Endothelial cell of umbilical vein (primary cell): ENCODE data around the gene SNX2. TPM values are rescaled to one million over a fixed set of nuclear protein-coding genes. Genes with fewer than 3 reads are reported as not detected.

Source experiments
- BruUV-seq: library from RNA; stranded (reverse); fragments of 400-500 nt; replicated peaks from 2 replicates; lab custom pipeline; 2021; lab: Mats Ljungman, UMichigan
- CTCF ChIA-PET: fragments of 300-600, 350-600 bp; sonication (Branson Sonifier 250); formaldehyde crosslinking; loops from one replicate; lab custom pipeline; 2021; ENCODE audit warnings: antibody characterized with exemption, inconsistent platforms; lab: Charles Lee
- POLR2A ChIA-PET: fragments of 300-600, 350-600 bp; sonication (Branson Sonifier 250); formaldehyde crosslinking; loops from one replicate; lab custom pipeline; 2021; ENCODE audit warnings: antibody characterized with exemption, inconsistent platforms; lab: Charles Lee
- DNase-seq: peaks from one replicate; pipeline ENCODE4 v3.0.0-alpha.2; 2011; ENCODE audit warnings: low read depth, low spot score
- FAIRE-seq: peaks from 2 replicates; lab custom pipeline; 2011; peaks lifted over from hg19 to GRCh38; lab: Jason Lieb, UNC
- H2AFZ ChIP-seq: 2 replicates; pipeline ENCODE4 v1.6.0; 2012; ENCODE audit warnings: low read depth, low read length, control low read depth, inconsistent platforms
- H3K27ac ChIP-seq: 2 replicates; pipeline ENCODE4 v1.5.1; 2011; ENCODE audit warnings: low read depth, mild to moderate bottlenecking, control low read depth, low read length, moderate library complexity; ENCODE audit not compliant: insufficient read depth
- H3K27me3 ChIP-seq, 2 experiments: 2 replicates each; pipeline versions ENCODE4 v1.6.0 to v1.6.1; 2011; ENCODE audit warnings: low read length in 2 of 2, mixed read lengths in 1 of 2; ENCODE audit not compliant: control insufficient read depth in 2 of 2, insufficient read depth in 2 of 2
- H3K36me3 ChIP-seq, 2 experiments: 2 replicates in 1 of 2; 3 replicates in 1 of 2; pipeline ENCODE4 v1.5.1; 2011; ENCODE audit warnings: low read length in 2 of 2, mild to moderate bottlenecking in 1 of 2, moderate library complexity in 1 of 2; ENCODE audit not compliant: control insufficient read depth in 2 of 2, insufficient read depth in 2 of 2; ENCODE audit errors: extremely low read depth in 1 of 2
- H3K4me1 ChIP-seq: 3 replicates; pipeline ENCODE4 v1.5.1; 2011; ENCODE audit warnings: mild to moderate bottlenecking, low read length; ENCODE audit not compliant: control insufficient read depth, insufficient read depth; ENCODE audit errors: extremely low read depth
- H3K4me2 ChIP-seq: 2 replicates; pipeline ENCODE4 v1.6.1; 2011; ENCODE audit warnings: low read length, control low read depth, mixed read lengths; ENCODE audit not compliant: insufficient read depth
- H3K4me3 ChIP-seq, 3 experiments: fragments of 200-600 bp in 1 of 3; sonication (generic), shearing (Covaris generic) in 1 of 3; replicated peaks in 1 of 3; 2 replicates each; pipeline ENCODE4 v1.5.1; 2011 to 2016; ENCODE audit warnings: control low read depth in 3 of 3, low read length in 3 of 3, mild to moderate bottlenecking in 2 of 3, inconsistent platforms in 1 of 3, low read depth in 1 of 3, moderate library complexity in 1 of 3; ENCODE audit not compliant: insufficient read depth in 1 of 3
- H3K79me2 ChIP-seq: 2 replicates; pipeline ENCODE4 v1.6.0; 2012; ENCODE audit warnings: low read length, inconsistent platforms; ENCODE audit not compliant: control insufficient read depth, insufficient read depth
- H3K9ac ChIP-seq: replicated peaks from 2 replicates; pipeline ENCODE3; 2011; ENCODE audit warnings: low read length, control low read depth; ENCODE audit not compliant: insufficient read depth; ENCODE audit errors: extremely low read depth
- H3K9me1 ChIP-seq: replicated peaks from 3 replicates; pipeline ENCODE4 v1.6.0; 2011; ENCODE audit warnings: mild to moderate bottlenecking, low read length; ENCODE audit not compliant: control insufficient read depth, insufficient read depth; ENCODE audit errors: extremely low read depth
- H3K9me3 ChIP-seq: replicated peaks from 2 replicates; pipeline ENCODE4 v1.5.1; 2012; ENCODE audit warnings: low read length, inconsistent platforms; ENCODE audit not compliant: control insufficient read depth, insufficient read depth
- H4K20me1 ChIP-seq: replicated peaks from 2 replicates; pipeline ENCODE3; 2011; ENCODE audit warnings: mild to moderate bottlenecking, low read length; ENCODE audit not compliant: control insufficient read depth, insufficient read depth; ENCODE audit errors: extremely low read depth
- EZH2 ChIP-seq: IDR thresholded peaks from 2 replicates; pipeline ENCODE4 v1.6.1; 2012; ENCODE audit warnings: borderline replicate concordance, low read depth, mild to moderate bottlenecking, moderate library complexity, low read length, inconsistent platforms; ENCODE audit not compliant: severe bottlenecking
- FOS ChIP-seq: IDR thresholded peaks from 2 replicates; pipeline ENCODE4 v1.6.1; 2011; ENCODE audit warnings: mild to moderate bottlenecking, low read length, moderate library complexity, borderline replicate concordance; ENCODE audit not compliant: insufficient read depth
- GATA2 ChIP-seq: IDR thresholded peaks from 2 replicates; pipeline ENCODE4 v1.7.0; 2011; ENCODE audit warnings: low read depth, mild to moderate bottlenecking, moderate library complexity, mixed read lengths, low read length; ENCODE audit not compliant: insufficient read length, insufficient read depth
- JUN ChIP-seq: IDR thresholded peaks from 2 replicates; pipeline ENCODE4 v1.6.1; 2011; ENCODE audit warnings: borderline replicate concordance, low read depth; ENCODE audit not compliant: insufficient read length, insufficient read depth
- MYC ChIP-seq: IDR thresholded peaks from one replicate; pipeline ENCODE4 v1.6.1; 2011; ENCODE audit warnings: mild to moderate bottlenecking, low read depth, low read length
- POLR2A ChIP-seq: IDR thresholded peaks from 2 replicates; pipeline ENCODE4 v1.6.1; 2012; ENCODE audit warnings: low read depth, mild to moderate bottlenecking, control low read depth, low read length
- POLR2AphosphoS5 ChIP-seq: IDR thresholded peaks from 2 replicates; pipeline ENCODE4 v1.6.1; 2012; ENCODE audit warnings: low read depth, mild to moderate bottlenecking, control low read depth, low read length, moderate library complexity; ENCODE audit not compliant: insufficient read depth
- dilution Hi-C: fragments of 300-500 bp; cut with MboI; formaldehyde crosslinking; loops from one replicate; pipeline ENCODE4 v1.15.0; 2019; ENCODE audit warnings: low sequenced_read_pairs; ENCODE audit not compliant: extremely low pct_ligation_motif_present
- intact Hi-C: fragments of 100-400 bp; cut with micrococcal nuclease; formaldehyde crosslinking; loops from one replicate; pipeline ENCODE4 v1.10.0; 2022
- polyA plus RNA-seq, 4 experiments: library from polyadenylated mRNA; depleted of rRNA in 3 of 4; stranded (reverse) in 3 of 4; unstranded in 1 of 4; fragments of >200 nt; gene quantifications; 2 replicates each; pipeline versions ENCODE4 v1.2.1 to v1.2.3, GENCODE V29; 2011 to 2012; ENCODE audit warnings: missing spikeins in 1 of 4
- total RNA-seq: library from RNA; stranded (reverse); gene quantifications from 2 replicates; pipeline ENCODE4 v1.2.3, GENCODE V29; 2021
- TF ChIP-seq, protein P1 (sequence below), 2 donors: IDR thresholded peaks; 1 replicate in 1 of 2; 2 replicates in 1 of 2; pipeline ENCODE4 v1.5.1; 2011; ENCODE audit warnings: low read length in 2 of 2, mild to moderate bottlenecking in 2 of 2, moderate library complexity in 2 of 2, control low read depth in 1 of 2, inconsistent platforms in 1 of 2, low read depth in 1 of 2; ENCODE audit not compliant: insufficient read depth in 1 of 2; ENCODE audit errors: extremely low read depth in 1 of 2
- TF ChIP-seq, protein P2 (sequence below): IDR thresholded peaks from 2 replicates; pipeline ENCODE4 v1.6.1; 2011; ENCODE audit not compliant: insufficient read depth, insufficient read length

SNX2 gene
- total and polyA plus RNA-seq, 2 donors (not counting 3 experiments of a cell fraction or from before 2014, with no cell fraction given) = 14.4 to 51.2 TPM

DNA sequence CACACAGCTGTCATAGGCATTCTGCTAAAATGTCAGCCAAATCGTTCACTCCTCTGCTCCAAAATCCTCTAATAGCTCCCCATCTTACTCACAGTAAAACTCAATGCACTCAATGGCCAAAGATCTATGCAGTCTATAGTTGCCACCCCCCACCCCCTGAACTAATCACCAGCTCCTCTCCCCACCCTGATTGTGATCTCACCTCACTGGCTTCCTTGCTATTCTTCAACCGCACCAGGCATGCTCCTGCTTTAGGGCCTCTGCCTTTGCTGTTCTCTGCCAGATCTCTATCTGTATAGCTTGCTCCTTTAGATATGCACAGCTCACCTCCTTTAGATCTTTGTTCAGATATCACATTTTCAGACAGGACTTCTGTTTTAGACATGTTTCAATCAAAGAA is 33.2 kb upstream of the SNX2 start:
- Histone ChIP-seq H3K27me3 (peaks cover 0 to 3% of the 10 kb centered on the region in 2 experiments), H3K4me3 (no peak overlapping the region), H3K36me3 (no peaks in the 10 kb centered on the region), H4K20me1 (no peaks in the 10 kb centered on the region), H3K9me1 (no peaks in the 10 kb centered on the region), H3K9ac (no peak overlapping the region), H2AFZ (no peak overlapping the region), H3K79me2 (no peaks in the 10 kb centered on the region), H3K4me1 (peaks cover 2% of the 10 kb centered on the region), H3K27ac (no peak overlapping the region), H3K9me3 (no peaks in the 10 kb centered on the region), H3K4me2 (no peak overlapping the region)
- POLR2A ChIA-PET = no interaction called here
- FAIRE-seq = no peak
- intact Hi-C loops (no loop called here), dilution Hi-C loops (no loop called here)
- BruUV-seq = no TSS peak
- TF ChIP-seq JUN (no peak), POLR2AphosphoS5 (no peak), GATA2 (no peak), EZH2 (no peak), POLR2A (no peak), MYC (no peak), FOS (no peak)
- TF ChIP-seq, protein P1, sequence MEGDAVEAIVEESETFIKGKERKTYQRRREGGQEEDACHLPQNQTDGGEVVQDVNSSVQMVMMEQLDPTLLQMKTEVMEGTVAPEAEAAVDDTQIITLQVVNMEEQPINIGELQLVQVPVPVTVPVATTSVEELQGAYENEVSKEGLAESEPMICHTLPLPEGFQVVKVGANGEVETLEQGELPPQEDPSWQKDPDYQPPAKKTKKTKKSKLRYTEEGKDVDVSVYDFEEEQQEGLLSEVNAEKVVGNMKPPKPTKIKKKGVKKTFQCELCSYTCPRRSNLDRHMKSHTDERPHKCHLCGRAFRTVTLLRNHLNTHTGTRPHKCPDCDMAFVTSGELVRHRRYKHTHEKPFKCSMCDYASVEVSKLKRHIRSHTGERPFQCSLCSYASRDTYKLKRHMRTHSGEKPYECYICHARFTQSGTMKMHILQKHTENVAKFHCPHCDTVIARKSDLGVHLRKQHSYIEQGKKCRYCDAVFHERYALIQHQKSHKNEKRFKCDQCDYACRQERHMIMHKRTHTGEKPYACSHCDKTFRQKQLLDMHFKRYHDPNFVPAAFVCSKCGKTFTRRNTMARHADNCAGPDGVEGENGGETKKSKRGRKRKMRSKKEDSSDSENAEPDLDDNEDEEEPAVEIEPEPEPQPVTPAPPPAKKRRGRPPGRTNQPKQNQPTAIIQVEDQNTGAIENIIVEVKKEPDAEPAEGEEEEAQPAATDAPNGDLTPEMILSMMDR (IDR thresholded peaks at IDR 0.05; ENCODE audit: extremely low read depth in 1 of 2, insufficient read depth in 1 of 2, low read depth in 1 of 2, low read length in 2 of 2) = no peak
- TF ChIP-seq, protein P2, sequence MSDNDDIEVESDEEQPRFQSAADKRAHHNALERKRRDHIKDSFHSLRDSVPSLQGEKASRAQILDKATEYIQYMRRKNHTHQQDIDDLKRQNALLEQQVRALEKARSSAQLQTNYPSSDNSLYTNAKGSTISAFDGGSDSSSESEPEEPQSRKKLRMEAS = no peak
- CTCF ChIA-PET = interaction anchor here (0.7 to 2.0 kb wide), 4 partner anchors 9 to 38 kb away, joined by 3 to 11 read pairs (median 3); no protein-coding TSS in a partner anchor
- DNase-seq = no peak
